Ovary (tissue), 9 donors: Measurements from ENCODE around the gene TRMT13. TPM values are rescaled to one million over a fixed set of nuclear protein-coding genes. Genes with fewer than 3 reads are reported as not detected.

ENCODE experiments used
- DNase-seq, 5 donors: peaks; one replicate each; pipeline ENCODE4 v3.0.0-alpha.2; 2019 to 2020
- H3K27ac ChIP-seq, 2 donors: fragments of 200-600 bp; one replicate each; pipeline versions ENCODE4 v1.5.1 to v1.8.0; 2019 to 2022
- H3K27me3 ChIP-seq: fragments of 200-600 bp; one replicate; pipeline ENCODE4 v1.8.0; 2022
- H3K36me3 ChIP-seq: fragments of 200-600 bp; sonication (generic); one replicate; pipeline ENCODE4 v1.5.1; 2019
- H3K4me1 ChIP-seq: one replicate; pipeline ENCODE4 v1.8.1; 2013; ENCODE audit warnings: mild to moderate bottlenecking, moderate library complexity; ENCODE audit not compliant: insufficient read depth
- H3K4me3 ChIP-seq: fragments of 200-600 bp; sonication (generic); one replicate; pipeline ENCODE4 v1.5.1; 2017
- H3K9me3 ChIP-seq, 2 donors: fragments of 200-600 bp in 1 of 2; sonication (generic) in 1 of 2; one replicate each; pipeline versions ENCODE4 v1.5.1 to v1.8.1; 2013 to 2019; ENCODE audit warnings: mild to moderate bottlenecking in 1 of 2, moderate library complexity in 1 of 2
- CTCF ChIP-seq, 3 donors: fragments of 450-650 bp in 2 of 3; fragments of 200-600 bp in 1 of 3; IDR thresholded peaks; one replicate each; pipeline versions ENCODE4 v1.5.1 to v1.8.0; 2016 to 2022; ENCODE audit warnings: antibody characterized with exemption in 3 of 3, mild to moderate bottlenecking in 1 of 3
- EP300 ChIP-seq: sonication (generic); formaldehyde crosslinking; IDR thresholded peaks from one replicate; pipeline ENCODE4 v1.6.1; 2017; ENCODE audit warnings: antibody characterized with exemption
- POLR2A ChIP-seq: fragments of 450-650 bp; IDR thresholded peaks from one replicate; pipeline ENCODE4 v1.6.1; 2017; ENCODE audit warnings: antibody characterized with exemption, mild to moderate bottlenecking, moderate library complexity
- WGBS, 3 donors: extraction: QIAGEN DNeasy Blood & Tissue Kit in 1 of 3; methylation state at CpG; one replicate each; pipeline versions ENCODE4 v1.1.5 to v1.1.7; 2013 to 2017; 5-methylcytosine and 5-hydroxymethylcytosine counted together
- intact Hi-C, 4 donors: fragments of 100-400 bp; cut with DNase I; formaldehyde crosslinking; loops; one replicate each; pipeline versions ENCODE4 v1.11.0 to v1.15.1; 2022 to 2023
- polyA plus RNA-seq, 2 donors: library from polyadenylated mRNA; stranded (reverse); fragments of 200-250 nt in 1 of 2; fragments of 350-450 nt in 1 of 2; fragmentation: Illumina TruSeq in 1 of 2; extraction: RNeasy Lipid Tissue Mini Kit (QIAGEN cat#74804) in 1 of 2; gene quantifications; one replicate each; pipeline ENCODE4 v1.2.3, GENCODE V29; 2013 to 2014
- total RNA-seq, 7 donors: library from RNA; depleted of rRNA in 2 of 7; stranded (reverse); fragments of >200 nt in 2 of 7; fragmentation: NEBNext Ultra II Directional in 3 of 7; extraction: Animal tissue kit (Norgen Biotek cat#: 25700) in 3 of 7; gene quantifications; one replicate each; pipeline versions ENCODE4 v1.1.0 to v1.2.4, GENCODE V29; 2016 to 2023
- donor health status: DM: no; HTN: no; CAD: no; lungs with moderate emphysema.
- donor health status: DM: no; HTN: no; CAD: no.
- donor health status: Bipolar disorder and iron deficiency.
- donor health status: DM: yes; HTN: yes; CAD: no.
- donor health status: DM: no; HTN: no; CAD: no.
- donor health status: DM: yes; HTN: yes; CAD: no.

TRMT13 gene
- total and polyA plus RNA-seq, 9 donors: 10.0 to 23.3 (median 16.4) TPM

DNA sequence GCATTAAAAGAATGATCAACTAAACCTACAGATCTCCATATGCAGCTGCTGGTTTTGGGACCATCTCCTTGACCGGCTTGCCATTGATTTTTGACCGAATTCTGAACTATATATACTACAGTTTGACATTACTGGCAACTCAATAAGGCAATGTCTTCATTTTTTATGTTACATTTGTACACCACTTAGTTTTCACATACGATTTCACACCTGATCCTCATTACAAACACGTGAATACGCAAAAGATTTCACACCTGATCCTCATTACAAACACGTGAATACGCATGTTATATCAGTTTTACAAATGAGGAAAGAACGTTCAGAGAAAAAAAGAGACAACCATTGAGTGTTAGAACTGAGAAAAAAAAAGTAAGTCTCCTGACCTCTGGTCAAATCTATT lies 1.3 kb upstream of the TRMT13 start:
- intact Hi-C loops: no loop called here
- no peaks in the 10 kb centered on the region for H3K27me3 ChIP-seq
- H3K9me3 ChIP-seq: no peaks in the 10 kb centered on the region
- H3K36me3 ChIP-seq: no peaks in the 10 kb centered on the region
- TF ChIP-seq POLR2A: no peak
- TF ChIP-seq EP300: no peak
- no peak for TF ChIP-seq CTCF (IDR thresholded peaks at IDR 0.05)
- peaks cover 3% of the 10 kb centered on the region for H3K4me1 ChIP-seq
- H3K27ac ChIP-seq: no peak overlapping the region
- no peak for DNase-seq
- WGBS, 3 donors: 77 to 81% (median 80%) methylated on average over 8 of the region's 8 CpGs
- no peak overlapping the region for H3K4me3 ChIP-seq

DNA sequence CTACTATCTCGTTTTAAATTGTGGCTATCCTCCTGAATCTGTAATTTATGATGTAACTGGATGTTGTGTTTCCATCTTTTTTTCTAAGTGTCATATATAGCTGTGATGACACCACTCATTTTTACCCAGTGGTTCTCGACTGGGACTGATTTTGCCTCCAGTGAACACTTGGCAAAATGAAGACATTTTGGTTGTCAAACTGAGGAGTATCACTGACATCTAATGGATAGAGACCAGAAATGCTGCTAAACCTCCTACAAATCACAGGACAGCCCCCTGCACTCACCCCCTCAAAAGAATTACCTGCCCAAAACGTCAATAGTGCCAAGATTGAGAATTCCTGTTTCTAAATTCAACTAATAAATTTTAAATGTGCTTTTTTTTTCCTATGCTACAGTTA lies 1.9 kb downstream of the TRMT13 start:
- intact Hi-C loops: no loop called here
- H3K27me3 ChIP-seq: no peaks in the 10 kb centered on the region
- H3K9me3 ChIP-seq: no peaks in the 10 kb centered on the region
- TF ChIP-seq POLR2A (no peak), CTCF (IDR thresholded peaks at IDR 0.05) (no peak), EP300 (no peak)
- 48 to 54% (median 49%) methylated on average over 3 of the region's 3 CpGs for WGBS, 3 donors
- peaks cover 3% of the 10 kb centered on the region for H3K4me1 ChIP-seq
- no peak for DNase-seq
- no peak overlapping the region for H3K27ac ChIP-seq
- no peak overlapping the region for H3K4me3 ChIP-seq
- H3K36me3 ChIP-seq: no peaks in the 10 kb centered on the region

- H3K27me3 ChIP-seq: no peaks in the 10 kb centered on the region
- TF ChIP-seq EP300 (no peak), POLR2A (no peak), CTCF (IDR thresholded peaks at IDR 0.05) (no peak)
- no peaks in the 10 kb centered on the region for H3K9me3 ChIP-seq
- intact Hi-C loops: no loop called here
- WGBS, 3 donors: 95 to 99% (median 95%) methylated on average over 2 of the region's 2 CpGs
- H3K36me3 ChIP-seq: no peaks in the 10 kb centered on the region
- H3K4me1 ChIP-seq: peaks cover 1% of the 10 kb centered on the region
- no peak for DNase-seq
- no peak overlapping the region for H3K4me3 ChIP-seq
- H3K27ac ChIP-seq: no peak overlapping the region
Observed at GRCh38 chr1:100137602-100138001, 4.6 kb downstream of the TRMT13 start.

DNA sequence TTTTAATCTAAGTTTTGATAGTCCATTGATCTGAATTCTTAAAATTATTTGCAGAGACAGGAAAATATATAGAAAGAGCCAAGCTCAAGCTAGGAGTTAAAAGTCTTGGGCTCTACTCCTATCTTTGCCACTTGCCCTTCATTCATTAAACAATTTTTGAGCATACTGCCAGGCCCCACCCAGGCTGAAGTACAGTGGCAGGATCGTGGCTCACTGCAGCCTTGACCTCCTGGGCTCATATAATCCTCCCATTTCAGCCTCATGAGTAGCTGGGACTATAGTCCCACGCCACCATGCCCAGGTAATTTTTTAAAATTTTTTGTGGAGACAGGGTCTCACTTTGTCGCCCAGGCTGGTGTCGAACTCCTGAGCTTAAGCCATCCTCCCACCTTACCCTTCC lies 8.2 kb downstream of the TRMT13 start:
- no peaks in the 10 kb centered on the region for H3K4me1 ChIP-seq
- no peak overlapping the region for H3K27ac ChIP-seq
- 76 to 81% (median 79%) methylated on average over 4 of the region's 4 CpGs for WGBS, 3 donors
- intact Hi-C loops: no loop called here
- no peak for TF ChIP-seq EP300
- no peak for TF ChIP-seq POLR2A
- no peak for TF ChIP-seq CTCF (IDR thresholded peaks at IDR 0.05)
- no peaks in the 10 kb centered on the region for H3K27me3 ChIP-seq
- no peaks in the 10 kb centered on the region for H3K9me3 ChIP-seq
- H3K36me3 ChIP-seq: no peaks in the 10 kb centered on the region
- H3K4me3 ChIP-seq: no peak overlapping the region
- no peak for DNase-seq

DNA sequence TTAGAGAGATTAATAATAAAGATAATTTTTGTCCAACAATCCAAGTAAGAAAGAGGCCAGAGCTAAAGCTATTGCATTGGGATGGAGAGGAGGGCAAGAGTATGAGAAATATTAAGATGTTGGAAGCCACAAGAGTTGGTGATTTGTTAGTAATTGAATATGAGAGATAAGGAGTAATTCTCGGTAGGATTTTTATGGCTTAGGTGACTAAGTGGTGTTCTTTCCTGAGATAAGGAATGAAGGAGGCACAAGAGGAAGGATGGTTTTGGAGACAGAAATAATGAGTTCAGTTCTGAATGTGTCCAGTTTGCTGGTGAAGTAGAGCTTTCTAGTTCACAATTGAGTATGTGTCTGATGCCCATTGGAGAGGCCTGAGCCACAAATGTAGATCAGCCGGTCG lies 9.4 kb downstream of the TRMT13 start:
- Histone ChIP-seq H3K36me3 (no peaks in the 10 kb centered on the region), H3K9me3 (no peaks in the 10 kb centered on the region), H3K4me1 (no peaks in the 10 kb centered on the region), H3K4me3 (no peak overlapping the region), H3K27ac (no peak overlapping the region), H3K27me3 (no peaks in the 10 kb centered on the region)
- TF ChIP-seq EP300 (no peak), POLR2A (no peak), CTCF (IDR thresholded peaks at IDR 0.05) (no peak)
- no peak for DNase-seq
- intact Hi-C loops: no loop called here
- 75 to 86% (median 78%) methylated on average over 3 of the region's 3 CpGs for WGBS, 3 donors
